Body of pancreas (tissue), 4 donors: ENCODE data around the gene TMEFF2. TPM values are rescaled to one million over a fixed set of nuclear protein-coding genes. Genes with fewer than 3 reads are reported as not detected.

Source experiments
- ATAC-seq: fragments of 150-250 bp; one replicate; pipeline ENCODE4 v1.9.1; 2016
- DNase-seq, 4 donors: peaks; one replicate each; pipeline ENCODE4 v3.0.0-alpha.2; 2019
- H3K27ac ChIP-seq, 4 donors: fragments of 200-600 bp; sonication (generic); 1 replicate in 3 of 4; 2 replicates in 1 of 4; pipeline versions ENCODE4 v1.5.1 to v1.6.1; 2016 to 2019; ENCODE audit warnings: mild to moderate bottlenecking in 1 of 4, mixed read lengths in 1 of 4, moderate library complexity in 1 of 4
- H3K27me3 ChIP-seq, 2 donors: fragments of 200-600 bp; sonication (generic); one replicate each; pipeline ENCODE4 v1.6.0; 2016; ENCODE audit warnings: mild to moderate bottlenecking in 1 of 2
- H3K36me3 ChIP-seq, 2 donors: fragments of 200-600 bp; sonication (generic); replicated peaks in 1 of 2; 2 replicates each; pipeline ENCODE4 v1.5.1; 2016; ENCODE audit warnings: low read depth in 2 of 2; ENCODE audit not compliant: insufficient read depth in 1 of 2
- H3K4me1 ChIP-seq: fragments of 200-600 bp; sonication (generic); one replicate; pipeline ENCODE4 v1.6.0; 2016
- H3K4me3 ChIP-seq, 2 donors: fragments of 200-600 bp; sonication (generic); 1 replicate in 1 of 2; 2 replicates in 1 of 2; pipeline ENCODE4 v1.5.1; 2016 to 2019
- H3K9me3 ChIP-seq, 3 donors: fragments of 200-600 bp; sonication (generic); 1 replicate in 2 of 3; 2 replicates in 1 of 3; pipeline ENCODE4 v1.5.1; 2016
- POLR2A ChIP-seq, 3 donors: fragments of 450-650 bp; IDR thresholded peaks; one replicate each; pipeline ENCODE4 v1.6.1; 2016; ENCODE audit warnings: antibody characterized with exemption in 3 of 3, mild to moderate bottlenecking in 2 of 3
- WGBS, 2 donors: methylation state at CpG; one replicate each; pipeline ENCODE4 v1.1.5; 2017; 5-methylcytosine and 5-hydroxymethylcytosine counted together
- intact Hi-C: fragments of 100-400 bp; cut with DNase I; formaldehyde crosslinking; loops from one replicate; pipeline ENCODE4 v1.15.1; 2023
- total RNA-seq, 2 donors: library from RNA; depleted of rRNA; stranded (reverse); fragments of >200 nt; gene quantifications; one replicate each; pipeline ENCODE4 v1.1.0, GENCODE V29; 2016
- TF ChIP-seq, protein P1 (sequence below), 7 experiments: fragments of 450-650 bp in 4 of 7; fragments of 200-600 bp in 3 of 7; sonication (generic) in 3 of 7; IDR thresholded peaks; one replicate each; pipeline ENCODE4 v1.5.1; 2016 to 2019; ENCODE audit warnings: antibody characterized with exemption in 7 of 7

Gene TMEFF2
- total RNA-seq, 2 donors from 2014 or later = not detected

DNA sequence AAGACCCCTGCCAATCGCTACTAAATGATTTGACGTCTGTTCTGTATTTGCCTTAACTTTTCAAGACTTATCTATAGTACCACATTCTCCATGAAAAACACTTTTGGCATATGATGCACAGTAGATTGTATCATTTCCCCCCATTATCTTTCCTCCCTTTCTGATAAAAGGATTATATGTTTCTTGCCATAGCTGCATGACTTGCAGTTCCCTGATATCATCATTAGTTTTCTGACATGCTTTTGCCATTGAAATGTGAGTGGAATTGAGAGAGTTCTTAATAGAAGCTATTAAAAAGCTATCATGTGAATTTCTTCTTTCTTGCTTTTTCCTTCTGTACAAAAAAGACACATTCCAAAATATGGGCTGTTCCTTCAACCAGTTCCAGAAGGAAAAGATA lies 130.3 kb downstream of the TMEFF2 start:
- no peak overlapping the region for H3K4me3 ChIP-seq

DNA sequence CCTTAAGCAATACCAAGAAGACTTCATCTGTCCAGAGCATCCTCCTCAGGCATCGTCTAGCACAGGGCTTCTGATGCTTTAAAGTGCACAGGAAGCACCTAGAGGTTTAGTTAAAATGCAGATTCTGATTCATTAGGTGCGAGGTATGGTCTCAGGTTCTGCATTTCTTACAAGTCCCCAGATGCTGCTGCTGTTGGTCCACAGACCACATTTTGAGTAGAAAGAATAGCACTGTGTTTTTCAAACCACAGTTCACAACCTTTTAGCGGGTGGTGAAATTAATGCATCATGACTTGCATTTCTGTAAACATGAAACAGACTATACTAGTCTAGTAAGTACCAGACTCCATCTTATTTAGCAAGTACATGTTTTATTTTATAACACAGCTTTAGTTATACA lies 134.6 kb downstream of the TMEFF2 start:
- Histone ChIP-seq H3K4me3 (no peak overlapping the region), H3K36me3 (no peaks in the 10 kb centered on the region), H3K9me3 (no peaks in the 10 kb centered on the region), H3K27me3 (no peaks in the 10 kb centered on the region), H3K4me1 (no peaks in the 10 kb centered on the region), H3K27ac (no peak overlapping the region)
- ATAC-seq = no peak
- no peak for TF ChIP-seq POLR2A (IDR thresholded peaks at IDR 0.05)
- TF ChIP-seq, protein P1, sequence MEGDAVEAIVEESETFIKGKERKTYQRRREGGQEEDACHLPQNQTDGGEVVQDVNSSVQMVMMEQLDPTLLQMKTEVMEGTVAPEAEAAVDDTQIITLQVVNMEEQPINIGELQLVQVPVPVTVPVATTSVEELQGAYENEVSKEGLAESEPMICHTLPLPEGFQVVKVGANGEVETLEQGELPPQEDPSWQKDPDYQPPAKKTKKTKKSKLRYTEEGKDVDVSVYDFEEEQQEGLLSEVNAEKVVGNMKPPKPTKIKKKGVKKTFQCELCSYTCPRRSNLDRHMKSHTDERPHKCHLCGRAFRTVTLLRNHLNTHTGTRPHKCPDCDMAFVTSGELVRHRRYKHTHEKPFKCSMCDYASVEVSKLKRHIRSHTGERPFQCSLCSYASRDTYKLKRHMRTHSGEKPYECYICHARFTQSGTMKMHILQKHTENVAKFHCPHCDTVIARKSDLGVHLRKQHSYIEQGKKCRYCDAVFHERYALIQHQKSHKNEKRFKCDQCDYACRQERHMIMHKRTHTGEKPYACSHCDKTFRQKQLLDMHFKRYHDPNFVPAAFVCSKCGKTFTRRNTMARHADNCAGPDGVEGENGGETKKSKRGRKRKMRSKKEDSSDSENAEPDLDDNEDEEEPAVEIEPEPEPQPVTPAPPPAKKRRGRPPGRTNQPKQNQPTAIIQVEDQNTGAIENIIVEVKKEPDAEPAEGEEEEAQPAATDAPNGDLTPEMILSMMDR (IDR thresholded peaks at IDR 0.05) = no peak
- intact Hi-C loops = no loop called here
- DNase-seq = no peak
- 52 to 56% methylated on average over 3 of the region's 3 CpGs for WGBS, 2 donors

More for the DNA sequence above, 130.3 kb downstream of the TMEFF2 start:
- TF ChIP-seq POLR2A (IDR thresholded peaks at IDR 0.05) = no peak
- TF ChIP-seq, protein P1 (IDR thresholded peaks at IDR 0.05) = no peak
- ATAC-seq (no peak), DNase-seq (no peak)
- Histone ChIP-seq H3K9me3 (no peaks in the 10 kb centered on the region), H3K4me1 (no peaks in the 10 kb centered on the region), H3K27ac (no peak overlapping the region), H3K27me3 (no peaks in the 10 kb centered on the region), H3K36me3 (no peaks in the 10 kb centered on the region)
- intact Hi-C loops = no loop called here
- 76 to 80% methylated on average over 2 of the region's 2 CpGs for WGBS, 2 donors

DNA sequence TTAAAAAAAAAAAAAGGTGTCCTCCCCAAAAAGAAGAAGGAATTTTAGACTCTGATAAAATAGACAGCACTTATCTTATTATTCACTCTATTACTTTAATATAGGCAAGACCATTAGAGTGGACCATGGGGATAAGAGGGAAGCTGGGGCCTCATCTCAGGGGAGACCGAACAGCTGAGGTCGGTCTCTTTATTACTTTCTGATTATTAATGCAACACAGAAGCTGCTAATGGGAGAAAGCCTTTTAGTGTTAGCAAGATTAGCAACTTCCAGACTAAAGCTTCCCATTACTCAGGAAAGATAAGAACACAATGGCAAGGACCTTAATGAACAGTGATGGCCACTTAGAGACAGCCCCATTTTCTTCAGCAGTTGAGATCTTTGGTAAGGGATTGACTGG lies 135.5 kb downstream of the TMEFF2 start:
- WGBS, 2 donors = 73 to 85% methylated on average over 2 of the region's 2 CpGs

DNA sequence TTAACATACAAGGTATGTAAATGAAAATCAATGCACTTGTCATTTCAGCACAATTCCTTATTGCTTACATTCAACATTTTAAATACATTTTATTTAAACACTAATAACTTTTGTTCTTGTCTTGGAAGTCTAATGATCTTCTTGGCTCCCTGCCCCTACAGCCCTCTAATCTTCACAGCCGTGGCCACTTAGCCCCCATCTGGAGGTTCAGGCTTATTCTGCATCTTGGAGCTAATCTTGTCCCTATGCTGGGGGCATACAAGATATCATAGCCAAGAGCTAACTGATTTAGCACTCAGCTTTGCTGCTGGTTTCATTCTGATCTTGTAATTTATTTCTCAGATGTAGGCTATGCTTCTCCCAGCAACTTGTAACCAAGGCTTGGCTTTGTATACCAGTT lies 140.8 kb downstream of the TMEFF2 start:
- Histone ChIP-seq H3K4me3 (no peak overlapping the region), H3K9me3 (no peaks in the 10 kb centered on the region), H3K27me3 (no peaks in the 10 kb centered on the region), H3K36me3 (no peaks in the 10 kb centered on the region), H3K27ac (no peak overlapping the region), H3K4me1 (no peaks in the 10 kb centered on the region)
- ATAC-seq (no peak), DNase-seq (no peak)
- WGBS, 2 donors = 74 to 76% methylated on average over 1 of the region's 1 CpG
- TF ChIP-seq, protein P1 (IDR thresholded peaks at IDR 0.05) = no peak
- no peak for TF ChIP-seq POLR2A (IDR thresholded peaks at IDR 0.05)
- intact Hi-C loops = no loop called here

More for the DNA sequence above, 135.5 kb downstream of the TMEFF2 start:
- no peak for DNase-seq
- Histone ChIP-seq H3K9me3 (no peaks in the 10 kb centered on the region), H3K4me1 (no peaks in the 10 kb centered on the region), H3K36me3 (no peaks in the 10 kb centered on the region), H3K27me3 (no peaks in the 10 kb centered on the region), H3K27ac (no peak overlapping the region), H3K4me3 (no peak overlapping the region)
- intact Hi-C loops = no loop called here
- no peak for TF ChIP-seq POLR2A (IDR thresholded peaks at IDR 0.05)
- TF ChIP-seq, protein P1 (IDR thresholded peaks at IDR 0.05) = no peak
- ATAC-seq = no peak

DNA sequence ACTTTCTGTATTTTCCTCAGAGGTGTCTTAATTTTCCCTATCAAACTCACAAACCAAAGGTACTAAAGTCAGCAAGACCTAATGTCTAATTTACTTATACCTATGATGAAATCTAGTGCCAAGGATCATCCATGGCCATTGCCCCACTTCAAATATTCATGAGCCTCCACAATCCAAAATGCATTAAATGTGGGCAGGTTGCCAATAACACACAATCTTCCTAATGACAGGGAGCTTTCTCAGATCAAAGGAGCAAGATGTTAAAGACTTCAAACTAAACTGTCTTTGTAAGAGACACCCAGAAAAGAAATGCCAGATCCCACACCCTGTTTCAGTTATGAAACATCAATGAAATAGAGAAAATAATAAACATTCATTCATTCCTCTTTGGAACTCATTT lies 143.2 kb downstream of the TMEFF2 start:
- intact Hi-C loops = no loop called here
- TF ChIP-seq, protein P1 (IDR thresholded peaks at IDR 0.05) = no peak
- TF ChIP-seq POLR2A (IDR thresholded peaks at IDR 0.05) = no peak
- Histone ChIP-seq H3K36me3 (no peaks in the 10 kb centered on the region), H3K4me3 (no peak overlapping the region), H3K27me3 (no peaks in the 10 kb centered on the region), H3K27ac (no peak overlapping the region), H3K9me3 (no peaks in the 10 kb centered on the region), H3K4me1 (no peaks in the 10 kb centered on the region)
- no peak for ATAC-seq
- DNase-seq = no peak
